Mucosa of stomach (tissue), 1 donor: ENCODE data around the gene SEC16B.

Experiments used
- H3K27me3 ChIP-seq: one replicate; pipeline ENCODE4 v1.7.0; 2013; ENCODE audit warnings: mild to moderate bottlenecking, low read length; ENCODE audit not compliant: control insufficient read depth, insufficient read depth
- H3K36me3 ChIP-seq: one replicate; pipeline ENCODE4 v1.7.0; 2013; ENCODE audit warnings: low read length; ENCODE audit not compliant: control insufficient read depth, insufficient read depth
- H3K4me1 ChIP-seq: one replicate; pipeline ENCODE4 v1.7.0; 2013; ENCODE audit warnings: mild to moderate bottlenecking, low read length; ENCODE audit not compliant: control insufficient read depth, insufficient read depth
- H3K4me3 ChIP-seq: one replicate; pipeline ENCODE4 v1.7.0; 2013; ENCODE audit warnings: low read length
- H3K9ac ChIP-seq: one replicate; pipeline ENCODE4 v1.7.0; 2013; ENCODE audit warnings: mild to moderate bottlenecking, low read length, moderate library complexity
- H3K9me3 ChIP-seq: one replicate; pipeline ENCODE4 v1.7.0; 2013; ENCODE audit warnings: mild to moderate bottlenecking, low read length, moderate library complexity; ENCODE audit not compliant: control insufficient read depth
- donor health status: Pancreatic carcinoma.

The SEC16B gene

GRCh38 chr1:177952249-177952648 is 17.6 kb downstream of the SEC16B start:
- H3K4me3 ChIP-seq = no peak overlapping the region

GRCh38 chr1:177950506-177950905 is 19.4 kb downstream of the SEC16B start:
- Histone ChIP-seq H3K9ac (no peak overlapping the region), H3K27me3 (no peaks in the 10 kb centered on the region), H3K4me1 (no peaks in the 10 kb centered on the region), H3K4me3 (no peak overlapping the region), H3K9me3 (no peaks in the 10 kb centered on the region), H3K36me3 (no peaks in the 10 kb centered on the region)

More at GRCh38 chr1:177952249-177952648, 17.6 kb downstream of the SEC16B start:
- Histone ChIP-seq H3K9ac (no peak overlapping the region), H3K4me1 (no peaks in the 10 kb centered on the region), H3K36me3 (no peaks in the 10 kb centered on the region), H3K27me3 (no peaks in the 10 kb centered on the region), H3K9me3 (no peaks in the 10 kb centered on the region)

- no peak overlapping the region for H3K4me3 ChIP-seq
- H3K27me3 ChIP-seq = no peaks in the 10 kb centered on the region
- no peaks in the 10 kb centered on the region for H3K4me1 ChIP-seq
- H3K9me3 ChIP-seq = no peaks in the 10 kb centered on the region
- H3K36me3 ChIP-seq = no peaks in the 10 kb centered on the region
- H3K9ac ChIP-seq = no peak overlapping the region
Observed at GRCh38 chr1:177948336-177948972, 21.4 kb downstream of the SEC16B start.

- H3K4me1 ChIP-seq = no peaks in the 10 kb centered on the region
- H3K36me3 ChIP-seq = no peaks in the 10 kb centered on the region
Observed at GRCh38 chr1:177947623-177948022, 22.2 kb downstream of the SEC16B start.

GRCh38 chr1:177945943-177946650 is 23.8 kb downstream of the SEC16B start:
- Histone ChIP-seq H3K36me3 (no peaks in the 10 kb centered on the region), H3K27me3 (no peaks in the 10 kb centered on the region), H3K4me1 (no peaks in the 10 kb centered on the region), H3K9me3 (no peaks in the 10 kb centered on the region), H3K9ac (no peak overlapping the region), H3K4me3 (no peak overlapping the region)

More at GRCh38 chr1:177947623-177948022, 22.2 kb downstream of the SEC16B start:
- no peak overlapping the region for H3K9ac ChIP-seq
- H3K4me3 ChIP-seq = no peak overlapping the region
- H3K9me3 ChIP-seq = no peaks in the 10 kb centered on the region
- H3K27me3 ChIP-seq = no peaks in the 10 kb centered on the region

GRCh38 chr1:177944016-177944949 is 25.6 kb downstream of the SEC16B start:
- Histone ChIP-seq H3K27me3 (no peaks in the 10 kb centered on the region), H3K9ac (no peak overlapping the region), H3K36me3 (no peaks in the 10 kb centered on the region), H3K9me3 (no peaks in the 10 kb centered on the region), H3K4me3 (no peak overlapping the region), H3K4me1 (no peaks in the 10 kb centered on the region)

GRCh38 chr1:177941976-177942375 is 27.9 kb downstream of the SEC16B start:
- Histone ChIP-seq H3K9me3 (no peaks in the 10 kb centered on the region), H3K9ac (no peak overlapping the region), H3K4me3 (no peak overlapping the region), H3K36me3 (no peaks in the 10 kb centered on the region), H3K4me1 (no peaks in the 10 kb centered on the region), H3K27me3 (no peaks in the 10 kb centered on the region)

- no peaks in the 10 kb centered on the region for H3K36me3 ChIP-seq
- H3K27me3 ChIP-seq = no peaks in the 10 kb centered on the region
- no peaks in the 10 kb centered on the region for H3K4me1 ChIP-seq
- H3K9me3 ChIP-seq = no peaks in the 10 kb centered on the region
- no peak overlapping the region for H3K4me3 ChIP-seq
- H3K9ac ChIP-seq = no peak overlapping the region
Observed at GRCh38 chr1:177940682-177941081, 29.2 kb downstream of the SEC16B start.

GRCh38 chr1:177937931-177938330 is 31.9 kb downstream of the SEC16B start:
- Histone ChIP-seq H3K36me3 (no peaks in the 10 kb centered on the region), H3K27me3 (no peaks in the 10 kb centered on the region), H3K9ac (no peak overlapping the region), H3K4me1 (no peaks in the 10 kb centered on the region), H3K9me3 (no peaks in the 10 kb centered on the region), H3K4me3 (no peak overlapping the region)

- no peak overlapping the region for H3K9ac ChIP-seq
- H3K4me1 ChIP-seq = no peaks in the 10 kb centered on the region
- H3K9me3 ChIP-seq = no peaks in the 10 kb centered on the region
- H3K36me3 ChIP-seq = no peaks in the 10 kb centered on the region
- no peak overlapping the region for H3K4me3 ChIP-seq
- H3K27me3 ChIP-seq = no peaks in the 10 kb centered on the region
Observed at GRCh38 chr1:177937174-177937770, 32.6 kb downstream of the SEC16B start.

- Histone ChIP-seq H3K4me1 (no peaks in the 10 kb centered on the region), H3K4me3 (no peak overlapping the region), H3K27me3 (no peaks in the 10 kb centered on the region), H3K9me3 (no peaks in the 10 kb centered on the region), H3K36me3 (no peaks in the 10 kb centered on the region), H3K9ac (no peak overlapping the region)
Observed at GRCh38 chr1:177935638-177936415, 34.0 kb downstream of the SEC16B start.
